ENCODE measurements around the gene OR2D3.
"Not testable (repeated sequence)": the region's sequence is repeated elsewhere in the genome, so short reads cannot be mapped to it uniquely, and the experiment has no call there.

OR2D3 gene

GRCh38 chr11:6931146-6931713, 10.4 kb downstream of the OR2D3 start:
- H3K4me1 ChIP-seq (ENCODE audit: insufficient read depth, low read length): peaks cover 7% of the 10 kb centered on the region
- H3K27ac ChIP-seq (ENCODE audit: low read depth, low read length): no peak overlapping the region
- H3K9me3 ChIP-seq (ENCODE audit: low read length): no peaks in the 10 kb centered on the region
- H3K9ac ChIP-seq (ENCODE audit: low read length): no peak overlapping the region
- H3K36me3 ChIP-seq (ENCODE audit: insufficient read depth, low read length): no peaks in the 10 kb centered on the region
- H3K27me3 ChIP-seq (ENCODE audit: control insufficient read depth in 1 of 2, insufficient read depth in 2 of 2, low read length in 2 of 2): no peaks in the 10 kb centered on the region
- no peak overlapping the region for H3K4me3 ChIP-seq (ENCODE audit: low read depth in 1 of 2, low read length in 2 of 2)

GRCh38 chr11:6932145-6932544, 11.3 kb downstream of the OR2D3 start:
- no peak overlapping the region for H3K27ac ChIP-seq (ENCODE audit: low read depth, low read length)
- H3K9ac ChIP-seq (ENCODE audit: low read length): no peak overlapping the region
- H3K4me1 ChIP-seq (ENCODE audit: insufficient read depth, low read length): peaks cover 4% of the 10 kb centered on the region
- no peaks in the 10 kb centered on the region for H3K36me3 ChIP-seq (ENCODE audit: insufficient read depth, low read length)
- H3K4me3 ChIP-seq (ENCODE audit: low read depth in 1 of 2, low read length in 2 of 2): no peak overlapping the region
- no peaks in the 10 kb centered on the region for H3K27me3 ChIP-seq (ENCODE audit: control insufficient read depth in 1 of 2, insufficient read depth in 2 of 2, low read length in 2 of 2)
- no peaks in the 10 kb centered on the region for H3K9me3 ChIP-seq (ENCODE audit: low read length)

- Histone ChIP-seq H3K9ac (ENCODE audit: low read length) (no peak overlapping the region), H3K27ac (ENCODE audit: low read depth, low read length) (no peak overlapping the region), H3K27me3 (ENCODE audit: control insufficient read depth in 1 of 2, insufficient read depth in 2 of 2, low read length in 2 of 2) (no peaks in the 10 kb centered on the region), H3K36me3 (ENCODE audit: insufficient read depth, low read length) (no peaks in the 10 kb centered on the region), H3K4me1 (ENCODE audit: insufficient read depth, low read length) (no peaks in the 10 kb centered on the region), H3K4me3 (ENCODE audit: low read depth in 1 of 2, low read length in 2 of 2) (no peak overlapping the region), H3K9me3 (ENCODE audit: low read length) (no peaks in the 10 kb centered on the region)
Observed at GRCh38 chr11:6941970-6942369, 21.2 kb downstream of the OR2D3 start.

GRCh38 chr11:6943131-6943530, 22.3 kb downstream of the OR2D3 start:
- Histone ChIP-seq H3K4me3 (ENCODE audit: low read depth in 1 of 2, low read length in 2 of 2) (no peak overlapping the region), H3K9ac (ENCODE audit: low read length) (no peak overlapping the region), H3K9me3 (ENCODE audit: low read length) (no peaks in the 10 kb centered on the region), H3K27ac (ENCODE audit: low read depth, low read length) (no peak overlapping the region), H3K4me1 (ENCODE audit: insufficient read depth, low read length) (no peaks in the 10 kb centered on the region), H3K27me3 (ENCODE audit: control insufficient read depth in 1 of 2, insufficient read depth in 2 of 2, low read length in 2 of 2) (no peaks in the 10 kb centered on the region), H3K36me3 (ENCODE audit: insufficient read depth, low read length) (no peaks in the 10 kb centered on the region)

DNA sequence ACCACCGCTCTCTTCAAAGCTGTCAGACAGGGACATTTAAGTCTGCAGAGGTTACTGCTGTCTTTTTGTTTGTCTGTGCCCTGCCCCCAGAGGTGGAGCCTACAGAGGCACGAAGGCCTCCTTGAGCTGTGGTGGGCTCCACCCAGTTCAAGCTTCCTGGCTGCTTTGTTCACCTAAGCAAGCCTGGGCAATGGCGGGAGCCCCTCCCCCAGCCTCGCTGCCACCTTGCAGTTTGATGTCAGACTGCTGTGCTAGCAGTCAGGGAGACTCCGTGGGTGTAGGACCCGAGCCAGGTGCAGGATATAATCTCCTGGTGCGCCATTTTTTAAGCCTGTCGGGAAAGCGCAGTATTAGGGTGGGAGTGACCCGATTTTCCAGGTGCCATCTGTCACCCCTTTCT, 33.4 kb downstream of the OR2D3 start:
- not testable (repeated sequence) for H3K4me3 ChIP-seq (ENCODE audit: low read depth in 1 of 2, low read length in 2 of 2); H3K27me3 ChIP-seq (ENCODE audit: control insufficient read depth in 1 of 2, insufficient read depth in 2 of 2, low read length in 2 of 2); H3K9ac ChIP-seq (ENCODE audit: low read length); H3K36me3 ChIP-seq (ENCODE audit: insufficient read depth, low read length); H3K4me1 ChIP-seq (ENCODE audit: insufficient read depth, low read length); H3K27ac ChIP-seq (ENCODE audit: low read depth, low read length); H3K9me3 ChIP-seq (ENCODE audit: low read length)

GRCh38 chr11:6962141-6962540, 41.3 kb downstream of the OR2D3 start:
- no peaks in the 10 kb centered on the region for H3K27me3 ChIP-seq (ENCODE audit: control insufficient read depth in 1 of 2, insufficient read depth in 2 of 2, low read length in 2 of 2)

GRCh38 chr11:6962673-6963072, 41.9 kb downstream of the OR2D3 start:
- Histone ChIP-seq H3K36me3 (ENCODE audit: insufficient read depth, low read length) (no peaks in the 10 kb centered on the region), H3K4me3 (ENCODE audit: low read depth in 1 of 2, low read length in 2 of 2) (no peak overlapping the region), H3K27me3 (ENCODE audit: control insufficient read depth in 1 of 2, insufficient read depth in 2 of 2, low read length in 2 of 2) (no peaks in the 10 kb centered on the region), H3K27ac (ENCODE audit: low read depth, low read length) (no peak overlapping the region), H3K9ac (ENCODE audit: low read length) (no peak overlapping the region), H3K4me1 (ENCODE audit: insufficient read depth, low read length) (no peaks in the 10 kb centered on the region), H3K9me3 (ENCODE audit: low read length) (no peaks in the 10 kb centered on the region)

More at GRCh38 chr11:6962141-6962540, 41.3 kb downstream of the OR2D3 start:
- no peak overlapping the region for H3K27ac ChIP-seq (ENCODE audit: low read depth, low read length)
- no peak overlapping the region for H3K9ac ChIP-seq (ENCODE audit: low read length)
- H3K9me3 ChIP-seq (ENCODE audit: low read length): no peaks in the 10 kb centered on the region
- H3K4me1 ChIP-seq (ENCODE audit: insufficient read depth, low read length): no peaks in the 10 kb centered on the region
- no peaks in the 10 kb centered on the region for H3K36me3 ChIP-seq (ENCODE audit: insufficient read depth, low read length)
- H3K4me3 ChIP-seq (ENCODE audit: low read depth in 1 of 2, low read length in 2 of 2): no peak overlapping the region

GRCh38 chr11:6968816-6969215, 48.0 kb downstream of the OR2D3 start:
- Histone ChIP-seq H3K9me3 (ENCODE audit: low read length) (no peaks in the 10 kb centered on the region), H3K4me3 (ENCODE audit: low read depth in 1 of 2, low read length in 2 of 2) (no peak overlapping the region), H3K27me3 (ENCODE audit: control insufficient read depth in 1 of 2, insufficient read depth in 2 of 2, low read length in 2 of 2) (no peaks in the 10 kb centered on the region), H3K9ac (ENCODE audit: low read length) (no peak overlapping the region), H3K27ac (ENCODE audit: low read depth, low read length) (no peak overlapping the region), H3K4me1 (ENCODE audit: insufficient read depth, low read length) (no peaks in the 10 kb centered on the region), H3K36me3 (ENCODE audit: insufficient read depth, low read length) (no peaks in the 10 kb centered on the region)

DNA sequence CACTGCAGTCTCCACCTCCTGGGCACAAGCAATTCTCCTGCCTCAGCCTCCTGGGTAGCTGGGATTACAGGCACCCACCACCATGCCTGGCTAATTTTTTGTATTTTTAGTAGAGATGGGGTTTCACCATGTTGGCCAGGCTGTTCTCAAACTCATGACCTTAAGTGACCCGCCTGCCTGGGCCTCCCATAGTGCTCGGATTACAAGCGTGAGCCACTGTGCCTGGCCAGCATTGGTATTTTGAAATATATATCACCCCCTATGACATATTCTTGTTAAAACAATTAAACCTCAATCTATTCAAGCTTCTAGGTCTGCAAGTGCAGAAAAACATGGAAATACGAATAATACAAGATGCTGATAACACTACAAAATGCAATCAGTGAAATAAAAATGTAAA, 49.1 kb downstream of the OR2D3 start:
- H3K27me3 ChIP-seq (ENCODE audit: control insufficient read depth in 1 of 2, insufficient read depth in 2 of 2, low read length in 2 of 2); H3K4me1 ChIP-seq (ENCODE audit: insufficient read depth, low read length); H3K27ac ChIP-seq (ENCODE audit: low read depth, low read length); H3K4me3 ChIP-seq (ENCODE audit: low read depth in 1 of 2, low read length in 2 of 2); H3K9ac ChIP-seq (ENCODE audit: low read length); H3K9me3 ChIP-seq (ENCODE audit: low read length); H3K36me3 ChIP-seq (ENCODE audit: insufficient read depth, low read length): not testable (repeated sequence)

Measured in muscle layer of colon (tissue), 2 donors.